ENCODE data around the gene TUBA3E. TPM values are rescaled to one million over a fixed set of nuclear protein-coding genes. Genes with fewer than 3 reads are reported as not detected.
"Not testable (repeated sequence)": the region's sequence is repeated elsewhere in the genome, so short reads cannot be mapped to it uniquely, and the experiment has no call there.

TUBA3E gene
- total and polyA plus RNA-seq, 12 donors, result not detected

DNA sequence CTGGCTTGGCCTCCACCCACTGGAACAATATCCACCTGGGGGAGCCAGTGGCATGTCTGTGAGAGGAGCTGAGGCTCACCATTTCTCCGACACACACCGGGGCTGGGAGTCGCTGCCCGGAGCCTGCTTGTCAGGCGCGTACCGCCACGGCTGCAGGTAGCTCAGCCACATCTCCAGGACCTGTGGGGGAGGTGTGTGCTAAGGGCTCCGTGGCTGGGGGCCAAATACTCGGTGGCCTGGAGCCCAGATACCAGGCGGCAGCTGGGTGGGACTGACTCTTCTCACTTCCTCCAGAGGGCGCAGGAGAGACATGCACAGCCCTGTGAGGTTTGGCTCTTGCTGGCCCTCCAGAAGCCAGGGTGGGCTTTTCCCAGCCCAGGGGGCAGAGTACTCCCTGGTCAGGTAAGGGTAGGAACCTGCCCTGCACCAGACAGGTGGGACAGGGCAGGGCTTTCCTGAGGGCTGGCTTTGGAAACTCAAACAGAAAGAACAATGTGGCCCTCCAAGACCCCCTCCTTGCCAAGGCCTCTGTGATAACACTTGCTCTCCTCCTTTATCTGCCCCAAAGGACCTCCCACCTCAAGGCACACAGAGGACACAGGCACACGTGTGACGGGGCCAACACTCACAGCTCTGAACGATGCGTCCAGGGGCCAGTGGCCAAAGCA, 42.1 kb downstream of the TUBA3E start:
- H3K27ac ChIP-seq; H3K9me3 ChIP-seq (replicated peaks in 1 of 3); H3K4me3 ChIP-seq; H3K27me3 ChIP-seq; H3K4me1 ChIP-seq (replicated peaks in 1 of 2); intact Hi-C loops (cut with DNase I): not testable (repeated sequence)
- DNase-seq, result peak; percentile 51 to 78 (median 70)
- peak; percentile 30 to 57 (median 50) for TF ChIP-seq CTCF (IDR thresholded peaks at IDR 0.05)
- 56 to 89% (median 63%) methylated on average over 3 to 16 of the region's 16 CpGs; no CpG with 5 or more reads in 1 of the 4 donors for WGBS, 4 donors
- peaks cover 0 to 18% of the 10 kb centered on the region in 2 donors for H3K36me3 ChIP-seq (replicated peaks in 1 of 2)

- Histone ChIP-seq H3K36me3 (replicated peaks in 1 of 2) (peaks cover 0 to 18% of the 10 kb centered on the region in 2 donors), H3K4me3 (no peak overlapping the region), H3K27me3 (no peaks in the 10 kb centered on the region), H3K9me3 (replicated peaks in 1 of 3) (no peaks in the 10 kb centered on the region), H3K4me1 (replicated peaks in 1 of 2) (no peaks in the 10 kb centered on the region), H3K27ac (no peak overlapping the region)
- DNase-seq, result no peak
- intact Hi-C loops (cut with DNase I), result no loop called here
- 92 to 95% (median 95%) methylated on average over 6 to 29 of the region's 29 CpGs for WGBS, 4 donors
- TF ChIP-seq CTCF (IDR thresholded peaks at IDR 0.05) (no peak), POLR2A (IDR thresholded peaks at IDR 0.05) (no peak)
Measured at GRCh38 chr2:130154773-130155765, 43.2 kb downstream of the TUBA3E start.

DNA sequence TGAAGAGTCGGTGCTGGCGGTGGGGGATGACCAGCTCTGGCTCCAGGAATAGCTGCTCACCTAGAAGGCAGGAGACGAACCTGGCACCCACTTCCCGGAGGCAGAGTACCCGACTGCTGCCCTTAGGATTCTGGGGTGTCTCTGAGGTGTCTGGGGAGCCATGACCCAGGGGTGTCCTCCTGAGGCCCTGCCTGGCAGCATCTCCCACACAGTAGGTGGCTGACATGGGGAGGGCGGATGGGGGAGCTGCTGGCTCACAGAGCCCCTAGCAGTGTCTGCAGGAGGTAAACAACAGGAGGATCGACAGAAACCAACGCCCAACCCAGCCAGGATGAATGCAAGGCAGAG, 43.8 kb downstream of the TUBA3E start:
- H3K27me3 ChIP-seq; intact Hi-C loops (cut with DNase I); H3K27ac ChIP-seq; H3K9me3 ChIP-seq (replicated peaks in 1 of 3); H3K4me3 ChIP-seq; DNase-seq; H3K4me1 ChIP-seq (replicated peaks in 1 of 2): not testable (repeated sequence)
- peaks cover 0 to 18% of the 10 kb centered on the region in 2 donors for H3K36me3 ChIP-seq (replicated peaks in 1 of 2)
- WGBS, 4 donors, result 91 to 100% (median 96%) methylated on average over 1 to 7 of the region's 8 CpGs; no CpG with 5 or more reads in 1 of the 4 donors

GRCh38 chr2:130153721-130154422, 44.4 kb downstream of the TUBA3E start:
- H3K27ac ChIP-seq; H3K27me3 ChIP-seq; DNase-seq; intact Hi-C loops (cut with DNase I); H3K4me3 ChIP-seq; H3K9me3 ChIP-seq (replicated peaks in 1 of 3); H3K4me1 ChIP-seq (replicated peaks in 1 of 2): not testable (repeated sequence)
- 89 to 97% (median 93%) methylated on average over 11 to 22 of the region's 23 CpGs for WGBS, 4 donors
- H3K36me3 ChIP-seq (replicated peaks in 1 of 2), result peaks cover 0 to 18% of the 10 kb centered on the region in 2 donors

Measured in adrenal gland (tissue), 12 donors.